Medulla oblongata (tissue), 1 donor: ENCODE measurements around the gene PTDSS2.

Experiments
- DNase-seq: peaks from one replicate; pipeline ENCODE4 v3.0.0-alpha.2; 2015; ENCODE audit errors: extremely low spot score

Gene PTDSS2

DNA sequence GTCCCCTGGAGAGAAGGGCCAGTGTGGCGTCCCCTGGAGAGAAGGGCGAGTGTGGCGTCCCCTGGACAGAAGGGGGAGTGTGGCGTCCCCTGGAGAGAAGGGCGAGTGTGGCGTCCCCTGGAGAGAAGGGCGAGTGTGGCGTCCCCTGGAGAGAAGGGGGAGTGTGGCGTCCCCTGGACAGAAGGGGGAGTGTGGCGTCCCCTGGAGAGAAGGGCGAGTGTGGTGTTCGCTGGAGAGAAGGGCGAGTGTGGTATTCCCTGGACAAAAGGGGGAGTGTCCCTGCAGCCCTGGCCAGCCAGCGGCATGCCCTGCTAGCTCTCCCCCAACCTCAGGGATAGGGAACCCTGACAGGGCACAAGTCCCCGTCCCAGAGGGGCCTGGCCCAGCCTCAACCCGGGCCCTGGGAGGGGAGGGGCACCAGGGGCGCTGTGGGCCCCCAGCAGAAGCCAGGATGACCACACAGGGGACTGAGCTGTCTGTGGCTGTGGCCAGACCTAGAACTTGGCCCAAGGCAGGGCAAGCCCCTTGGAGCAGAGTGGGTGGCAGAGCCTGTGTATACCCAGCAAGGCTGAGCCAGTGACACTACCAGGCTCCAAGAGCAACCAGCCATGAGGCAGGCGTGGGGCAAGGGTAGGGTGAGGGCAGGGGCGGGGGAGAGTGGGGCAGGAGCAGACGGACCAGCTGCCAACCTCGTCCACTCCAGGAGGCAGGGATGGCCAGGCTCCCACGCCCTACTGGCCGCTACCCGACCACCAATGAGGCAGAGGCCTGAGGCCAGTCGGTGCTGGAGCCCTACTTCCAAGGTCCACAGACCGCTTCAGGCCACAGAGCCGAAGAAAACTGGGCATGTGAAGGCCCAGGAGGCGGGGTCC is 81.1 kb downstream of the PTDSS2 start:
- no peak for DNase-seq

DNA sequence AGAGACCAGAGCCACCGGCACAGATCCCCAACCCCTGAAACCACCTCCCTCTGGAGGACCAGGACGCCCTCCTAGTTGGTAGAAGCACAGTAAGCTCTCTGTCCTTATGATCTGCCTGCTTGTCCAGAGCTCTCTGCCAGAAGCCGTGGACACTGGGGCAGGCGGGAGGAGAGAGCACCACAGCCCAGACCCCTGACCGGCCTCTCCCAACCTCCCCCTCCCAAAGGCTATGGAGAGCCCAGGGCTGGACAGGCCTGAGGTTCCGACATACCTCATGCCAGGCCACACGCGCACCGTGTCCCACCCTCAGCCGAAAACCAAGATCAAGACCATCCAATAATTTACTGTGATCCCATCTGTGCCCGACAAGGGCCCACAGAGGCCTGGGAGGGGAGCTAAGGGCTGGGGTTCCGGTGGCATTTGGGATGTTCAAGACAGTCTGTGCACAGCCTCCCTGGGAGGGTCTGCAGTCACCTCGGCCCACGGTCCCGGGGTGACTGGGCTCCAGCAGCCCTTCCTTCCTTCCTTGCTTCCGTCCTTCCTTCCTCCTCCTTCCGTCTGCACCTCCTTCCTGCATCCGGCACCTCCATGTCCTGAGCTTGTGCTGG is 81.9 kb downstream of the PTDSS2 start:
- DNase-seq = no peak

GRCh38 chr11:532527-532985 is 82.5 kb downstream of the PTDSS2 start:
- DNase-seq = no peak

GRCh38 chr11:532986-533585 is 83.0 kb downstream of the PTDSS2 start:
- no peak for DNase-seq

DNA sequence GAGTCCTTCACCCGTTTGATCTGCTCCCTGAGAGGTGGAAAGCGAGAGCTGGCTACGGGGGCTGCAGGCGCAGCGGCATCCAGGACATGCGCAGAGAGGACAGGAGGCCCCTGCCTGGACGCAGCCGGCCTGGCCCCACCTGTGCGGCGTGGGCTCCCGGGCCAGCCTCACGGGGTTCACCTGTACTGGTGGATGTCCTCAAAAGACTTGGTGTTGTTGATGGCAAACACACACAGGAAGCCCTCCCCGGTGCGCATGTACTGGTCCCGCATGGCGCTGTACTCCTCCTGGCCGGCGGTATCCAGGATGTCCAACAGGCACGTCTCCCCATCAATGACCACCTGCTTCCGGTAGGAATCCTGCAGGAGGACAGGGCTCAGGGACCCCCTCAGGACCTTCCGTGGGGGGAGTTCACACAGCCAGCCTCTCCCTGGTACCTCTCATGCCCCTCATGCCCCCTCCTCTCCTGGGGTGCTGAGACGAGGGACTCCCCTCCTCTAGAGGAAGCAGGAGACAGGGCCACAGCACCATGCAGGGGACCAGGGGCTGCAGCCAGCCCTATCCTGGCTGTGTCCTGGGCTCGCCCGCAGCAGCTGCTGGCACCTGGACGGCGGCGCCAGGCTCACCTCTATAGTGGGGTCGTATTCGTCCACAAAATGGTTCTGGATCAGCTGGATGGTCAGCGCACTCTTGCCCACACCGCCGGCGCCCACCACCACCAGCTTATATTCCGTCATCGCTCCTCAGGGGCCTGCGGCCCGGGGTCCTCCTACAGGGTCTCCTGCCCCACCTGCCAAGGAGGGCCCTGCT is 83.7 kb downstream of the PTDSS2 start:
- no peak for DNase-seq

DNA sequence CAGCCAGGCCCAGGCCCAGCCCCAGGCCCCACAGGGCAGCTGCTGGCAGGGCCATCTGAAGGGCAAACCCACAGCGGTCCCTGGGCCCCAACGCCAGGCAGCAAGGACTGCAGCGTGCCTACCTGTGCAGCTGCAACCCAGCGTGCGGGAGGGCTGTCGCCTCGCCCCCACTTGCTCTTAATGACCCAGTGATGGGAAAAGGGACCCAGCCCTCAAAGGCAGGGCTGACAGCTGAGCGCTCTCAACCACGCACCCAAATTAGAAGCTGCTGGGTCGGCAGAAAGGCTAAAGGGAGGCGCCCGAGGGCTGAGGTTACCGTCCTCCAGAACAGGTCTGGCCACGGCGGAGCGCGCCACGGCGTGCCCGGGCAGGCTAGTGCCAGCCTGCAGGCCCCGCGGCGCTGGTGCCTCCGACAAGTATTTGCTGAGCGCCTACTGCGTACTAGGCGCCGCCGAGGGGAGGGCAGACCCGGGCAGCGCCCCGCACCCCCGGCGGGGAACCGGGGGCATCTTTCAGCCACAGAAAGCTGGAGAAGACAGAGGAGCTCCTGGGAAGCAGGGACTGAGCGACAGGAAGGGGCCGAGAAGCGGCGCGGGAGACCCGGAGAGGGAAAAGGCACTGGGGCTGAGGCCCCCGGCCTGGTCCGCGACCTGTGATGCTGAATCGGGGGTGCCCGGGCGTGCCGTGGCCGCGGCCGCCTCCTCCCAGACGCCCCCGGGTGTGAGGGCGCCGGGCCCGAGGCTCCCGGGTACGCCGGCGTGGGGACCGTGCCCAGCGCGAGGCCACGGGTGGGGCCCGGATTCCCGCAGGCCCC is 84.5 kb downstream of the PTDSS2 start:
- DNase-seq = no peak

DNA sequence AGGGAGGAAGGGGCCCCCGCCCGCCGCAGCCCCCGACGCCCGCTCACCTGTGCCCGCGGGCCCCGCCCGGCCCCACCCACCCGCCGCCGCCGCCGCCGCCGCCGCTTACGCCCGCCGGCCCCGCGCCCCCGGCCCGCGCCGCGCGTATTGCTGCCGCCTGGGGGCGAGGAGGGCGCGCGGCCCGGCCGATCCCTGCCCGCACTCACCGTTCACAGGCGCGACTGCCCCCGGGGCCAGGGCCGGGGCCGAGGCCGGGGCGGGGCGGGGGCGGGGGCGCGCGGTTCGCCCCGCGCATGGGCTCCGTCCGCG is 85.1 kb downstream of the PTDSS2 start:
- no peak for DNase-seq

DNA sequence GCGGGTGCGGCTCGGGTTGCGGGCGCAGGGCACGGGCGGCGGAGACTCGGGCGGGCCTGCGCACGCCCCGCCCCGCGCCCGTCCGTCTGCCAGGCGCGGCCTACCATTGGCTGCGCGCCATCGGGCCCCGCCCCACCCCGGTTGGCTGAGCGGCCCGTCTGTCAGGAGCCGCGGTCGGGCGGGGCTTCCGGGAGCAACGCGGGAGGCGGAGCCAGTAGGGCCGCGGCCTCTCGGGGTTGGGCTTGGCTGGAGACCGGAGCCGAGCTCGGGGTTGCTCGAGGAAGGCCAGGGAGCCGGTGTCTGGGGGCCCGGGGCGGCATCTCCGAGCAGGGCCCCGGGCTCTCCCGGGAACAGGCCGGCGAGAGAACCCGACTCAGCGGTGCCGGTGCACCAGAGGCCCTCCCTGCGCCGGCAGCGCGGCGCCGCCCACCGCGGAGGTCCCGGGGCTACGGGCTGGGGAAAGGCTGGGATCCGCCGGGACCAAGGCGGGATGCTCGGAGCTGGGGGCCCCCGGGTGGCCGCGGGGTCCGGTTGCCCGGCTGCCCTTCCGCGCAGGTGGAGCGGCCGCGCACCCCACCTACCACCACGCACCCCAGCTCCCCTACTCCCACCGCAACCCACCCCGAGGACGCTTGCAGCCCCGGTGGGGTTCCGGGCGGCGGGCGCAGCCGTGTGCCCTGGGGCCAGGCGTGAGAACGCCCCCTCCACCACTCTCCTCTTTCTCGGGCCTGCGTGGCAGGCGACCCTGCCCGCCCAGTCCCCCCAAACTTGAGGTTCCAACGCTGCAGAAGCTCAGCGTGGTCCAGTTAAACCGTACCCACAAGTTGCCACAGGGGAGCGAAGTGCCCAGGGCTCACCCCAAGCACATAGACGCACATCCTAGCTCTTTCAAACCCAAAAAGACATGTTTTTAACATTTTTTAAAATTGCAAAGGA is 85.7 kb downstream of the PTDSS2 start, which contains the start of gene HRAS:
Gene HRAS, minus strand, starts transcription at position 58 of the 936 bp plus-strand sequence.
- peak; percentile 97 for DNase-seq

DNA sequence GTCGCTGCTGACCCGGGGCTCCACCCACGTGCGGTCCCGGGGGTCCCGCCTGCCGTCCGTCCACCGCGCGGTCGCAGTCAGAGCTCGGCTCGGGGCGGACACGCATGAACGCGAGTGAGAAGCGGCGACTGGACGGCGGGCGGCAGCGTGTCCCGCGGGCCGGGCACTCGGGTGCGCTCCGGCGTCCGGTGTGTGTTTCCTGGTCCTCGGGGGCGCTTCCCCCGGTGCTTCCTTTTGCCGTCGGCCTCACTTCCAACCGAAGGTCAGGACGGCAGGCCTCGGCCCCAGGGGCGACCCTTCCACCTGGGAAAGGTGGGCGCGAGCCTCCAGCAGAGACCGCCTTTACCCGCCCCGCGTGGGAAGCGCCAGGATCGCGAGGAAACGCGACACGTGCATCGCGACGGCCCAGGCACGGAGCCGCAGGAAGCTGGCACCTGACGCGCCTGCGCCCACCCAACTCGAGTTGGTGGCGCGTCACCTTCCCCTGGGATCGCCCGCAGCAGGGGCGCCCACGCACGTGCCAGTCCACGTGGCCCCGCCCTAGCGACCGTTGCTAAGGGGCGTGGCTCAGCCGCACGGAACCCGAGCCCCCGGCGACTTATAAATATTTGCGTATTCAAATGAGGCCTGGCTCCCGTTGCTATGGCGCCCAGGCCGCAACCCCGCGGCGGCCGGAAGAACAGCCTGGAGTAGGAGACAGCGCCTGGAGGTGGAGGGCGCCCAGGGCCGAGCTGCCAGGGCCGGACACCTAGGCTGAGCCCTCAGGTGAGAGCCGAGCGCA is 87.0 kb downstream of the PTDSS2 start, which contains the start of gene LRRC56:
Gene LRRC56, plus strand, starts transcription at position 687 of the 781 bp plus-strand sequence. CDS start 3,158 bp downstream, outside the sequence.
- no peak for DNase-seq

- no peak for DNase-seq
Observed at GRCh38 chr11:537622-538430, 87.7 kb downstream of the PTDSS2 start.

DNA sequence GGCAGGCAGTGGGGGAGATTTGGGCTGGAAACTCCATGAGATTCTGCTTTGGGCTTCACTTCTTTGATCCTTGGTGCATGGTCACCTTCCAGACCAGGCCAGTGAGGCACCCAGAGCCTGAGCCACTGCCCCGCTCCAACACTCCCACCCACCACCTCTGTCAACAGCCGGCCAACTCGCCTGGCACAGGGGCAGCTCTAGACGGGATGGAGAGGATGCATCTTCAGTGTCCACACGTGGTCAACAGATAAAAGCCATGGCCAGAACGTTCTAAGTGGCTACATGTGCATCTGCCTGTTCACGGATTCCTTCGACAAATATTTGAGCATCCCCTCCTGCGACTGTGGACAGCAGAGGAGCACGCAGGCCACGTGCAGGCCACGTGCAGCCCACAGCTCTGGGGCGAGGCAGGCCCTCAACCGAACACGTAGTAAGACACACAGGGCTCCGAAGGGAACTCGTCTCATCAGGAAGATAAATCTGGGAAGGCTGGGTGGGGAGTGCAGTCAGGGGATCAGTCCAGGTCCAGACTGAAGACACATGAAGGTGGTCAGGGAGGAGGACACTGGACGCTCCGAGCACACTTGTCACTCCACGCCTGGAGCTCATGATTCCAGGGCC is 88.5 kb downstream of the PTDSS2 start:
- no peak for DNase-seq

DNA sequence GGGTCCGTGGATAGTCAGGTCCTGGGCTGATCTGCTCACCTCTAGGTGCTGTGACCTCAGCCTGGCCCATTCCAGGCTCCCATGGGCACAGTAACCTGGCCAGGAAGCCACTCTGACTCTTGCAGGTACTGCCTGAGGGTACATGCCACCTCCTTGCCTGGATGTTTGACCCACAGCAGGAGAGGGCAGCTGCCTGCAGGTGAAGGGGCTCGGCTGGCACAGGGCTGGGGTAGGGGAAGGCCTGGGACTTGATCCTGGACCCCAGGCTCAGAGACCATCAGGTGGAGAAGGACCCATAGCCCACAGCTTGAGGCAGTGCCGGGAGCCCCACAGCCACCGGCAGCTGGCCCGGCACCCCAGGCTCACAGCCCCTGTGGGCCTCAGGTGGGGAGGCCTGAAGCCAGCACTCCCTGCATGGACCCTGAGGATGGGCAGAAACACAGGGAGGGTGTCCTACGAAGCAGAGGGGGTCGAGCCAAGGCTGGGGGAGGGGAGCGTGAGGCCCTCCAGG is 89.9 kb downstream of the PTDSS2 start:
- DNase-seq = no peak
